K562 (cell line): Measurements from ENCODE around the gene SH3BP5. TPM values are rescaled to one million over a fixed set of nuclear protein-coding genes. Genes with fewer than 3 reads are reported as not detected.

Source experiments
- ATAC-seq: fragments of 200-7000 bp; cut with Tn5 transposase; 3 replicates; pipeline ENCODE4 v1.9.1; 2020; ENCODE audit warnings: moderate library complexity
- BruUV-seq: library from RNA; stranded (reverse); fragments of 400-500 nt; replicated peaks from 2 replicates; lab custom pipeline; 2021; lab: Mats Ljungman, UMichigan
- CTCF ChIA-PET: fragments of 300-600 bp; formaldehyde crosslinking; extraction: SDS; loops from one replicate; lab custom pipeline; 2021; ENCODE audit warnings: low intra/inter-chr PET ratio; lab: Yijun Ruan, JAX
- POLR2A ChIA-PET: fragments of 300-600, 350-650 bp; sonication (Branson Sonifier 250); formaldehyde crosslinking; extraction: SDS; loops from one replicate; lab custom pipeline; 2021; ENCODE audit warnings: antibody characterized with exemption, inconsistent platforms; lab: Yijun Ruan, JAX
- DNase-seq, 4 experiments: peaks; one replicate each; pipeline versions ENCODE4 v3.0.0 to v3.0.0-alpha.2; 2011 to 2018; ENCODE audit warnings: low spot score in 3 of 4, mixed read lengths in 3 of 4; ENCODE audit errors: extremely low read depth in 1 of 4
- FAIRE-seq: peaks from 2 replicates; lab custom pipeline; 2011; peaks lifted over from hg19 to GRCh38; lab: Jason Lieb, UNC
- H2AFZ ChIP-seq: 2 replicates; pipeline ENCODE4 v1.6.0; 2011; ENCODE audit warnings: low read depth, low read length, control low read depth, inconsistent platforms
- H3K27ac ChIP-seq: fragments of 200-600 bp; 3 replicates; pipeline ENCODE4 v1.8.0; 2011; ENCODE audit warnings: low read depth, mild to moderate bottlenecking, control low read depth, inconsistent platforms, low read length, moderate library complexity, mixed read lengths; ENCODE audit errors: extremely low read depth
- H3K27me3 ChIP-seq, 2 experiments: fragments of 300-600 bp in 1 of 2; 2 replicates in 1 of 2; 3 replicates in 1 of 2; pipeline versions ENCODE4 v1.6.0 to v1.8.0; 2011; ENCODE audit warnings: inconsistent platforms in 2 of 2, low read length in 2 of 2, mild to moderate bottlenecking in 1 of 2, mixed read lengths in 1 of 2, moderate library complexity in 1 of 2; ENCODE audit not compliant: control insufficient read depth in 2 of 2, insufficient read depth in 2 of 2
- H3K36me3 ChIP-seq: fragments of 300-600 bp; 3 replicates; pipeline ENCODE4 v1.8.0; 2011; ENCODE audit warnings: mild to moderate bottlenecking, low read length, inconsistent platforms; ENCODE audit not compliant: control insufficient read depth, insufficient read depth
- H3K4me1 ChIP-seq, 2 experiments: fragments of 200-600 bp in 1 of 2; replicated peaks in 1 of 2; 2 replicates in 1 of 2; 3 replicates in 1 of 2; pipeline versions ENCODE4 v1.5.1 to v1.8.0; 2011; ENCODE audit warnings: inconsistent platforms in 2 of 2, low read length in 2 of 2, mild to moderate bottlenecking in 1 of 2, mixed read lengths in 1 of 2, moderate library complexity in 1 of 2; ENCODE audit not compliant: control insufficient read depth in 2 of 2, insufficient read depth in 2 of 2
- H3K4me2 ChIP-seq: 2 replicates; pipeline ENCODE4 v1.6.1; 2011; ENCODE audit warnings: low read length, control low read depth, inconsistent platforms, mixed read lengths; ENCODE audit not compliant: insufficient read depth
- H3K4me3 ChIP-seq: fragments of 200-600 bp; sonication (generic), shearing (Covaris generic); 2 replicates; pipeline ENCODE4 v1.5.1; 2016; ENCODE audit warnings: control low read depth, inconsistent platforms
- H3K79me2 ChIP-seq: fragments of 200-600 bp; 3 replicates; pipeline ENCODE4 v1.8.0; 2011; ENCODE audit warnings: low read length, inconsistent platforms; ENCODE audit not compliant: control insufficient read depth, insufficient read depth
- H3K9ac ChIP-seq, 2 experiments: 2 replicates each; pipeline versions ENCODE4 v1.6.0 to v1.6.1; 2011; ENCODE audit warnings: low read depth in 2 of 2, low read length in 2 of 2, control low read depth in 1 of 2, inconsistent platforms in 1 of 2, mild to moderate bottlenecking in 1 of 2, mixed read lengths in 1 of 2; ENCODE audit not compliant: insufficient read depth in 1 of 2
- H3K9me1 ChIP-seq: one replicate; pipeline ENCODE4 v1.6.0; 2011; ENCODE audit warnings: inconsistent platforms, mild to moderate bottlenecking, low read length, moderate library complexity; ENCODE audit not compliant: control insufficient read depth, insufficient read depth
- H3K9me3 ChIP-seq: replicated peaks from 2 replicates; pipeline ENCODE4 v1.5.1; 2011; ENCODE audit warnings: low read depth, low read length, inconsistent platforms; ENCODE audit not compliant: control insufficient read depth, insufficient read depth
- H4K20me1 ChIP-seq: replicated peaks from 2 replicates; pipeline ENCODE4 v1.6.1; 2011; ENCODE audit warnings: low read length, inconsistent platforms, mixed read lengths; ENCODE audit not compliant: control insufficient read depth, insufficient read depth
- CBX3 ChIP-seq, 2 experiments: IDR thresholded peaks; 1 replicate in 1 of 2; 2 replicates in 1 of 2; pipeline ENCODE4 v1.6.1; 2012; ENCODE audit warnings: inconsistent platforms in 2 of 2, low read length in 2 of 2, borderline replicate concordance in 1 of 2, control low read depth in 1 of 2
- EGR1 ChIP-seq: fragments of 450-650 bp; conservative IDR thresholded peaks from 2 replicates; pipeline ENCODE4 v1.6.1; 2017; ENCODE audit warnings: mild to moderate bottlenecking
- MEF2D ChIP-seq: conservative IDR thresholded peaks from 2 replicates; pipeline ENCODE4 v1.6.1; 2016; ENCODE audit warnings: low read depth, missing genetic modification characterization, missing compliant biosample characterization
- NCOA2 ChIP-seq, 2 experiments: fragments of 450-650 bp; IDR thresholded peaks; 2 replicates each; pipeline ENCODE4 v1.6.1; 2018; ENCODE audit warnings: mild to moderate bottlenecking in 2 of 2, moderate library complexity in 1 of 2; ENCODE audit not compliant: partially characterized antibody in 2 of 2
- PBX2 ChIP-seq, 2 experiments: IDR thresholded peaks in 1 of 2; conservative IDR thresholded peaks in 1 of 2; 2 replicates each; pipeline ENCODE4 v1.6.1; 2016; ENCODE audit warnings: low read depth in 2 of 2, mild to moderate bottlenecking in 1 of 2, missing compliant biosample characterization in 1 of 2, missing genetic modification characterization in 1 of 2, moderate library complexity in 1 of 2
- PHF21A ChIP-seq: fragments of 450-650 bp; IDR thresholded peaks from 2 replicates; pipeline ENCODE4 v1.6.1; 2017; ENCODE audit warnings: low read depth, borderline replicate concordance
- SIN3B ChIP-seq: fragments of 450-650 bp; IDR thresholded peaks from 2 replicates; pipeline ENCODE4 v1.6.1; 2017; ENCODE audit warnings: low read depth, mild to moderate bottlenecking, moderate library complexity
- TFAP4 ChIP-seq: sonication (generic); formaldehyde crosslinking; IDR thresholded peaks from 2 replicates; pipeline ENCODE4 v1.8.0; 2022; ENCODE audit warnings: missing genetic modification reagents, mild to moderate bottlenecking, moderate library complexity, borderline replicate concordance
- THRAP3 ChIP-seq: fragments of 450-650 bp; IDR thresholded peaks from 2 replicates; pipeline ENCODE4 v1.6.1; 2016; ENCODE audit warnings: mild to moderate bottlenecking, inconsistent platforms, borderline replicate concordance
- ZNF408 ChIP-seq: fragments of 250-450 bp; sonication (Bioruptor Pico); IDR thresholded peaks from 2 replicates; pipeline ENCODE4 v1.4.0; 2020; ENCODE audit warnings: low read depth, mild to moderate bottlenecking, moderate library complexity
- ZNF780A ChIP-seq: fragments of 250-450 bp; sonication (Bioruptor Pico); IDR thresholded peaks from 2 replicates; pipeline ENCODE4 v1.5.0; 2021; ENCODE audit warnings: mild to moderate bottlenecking
- WGBS: fragments of 100-300 bp; shearing (Covaris generic); methylation state at CpG from one replicate; pipeline ENCODE4 v1.1.6; 2016; ENCODE audit warnings: low coverage, mixed read lengths; ENCODE audit not compliant: insufficient coverage; ENCODE audit errors: missing lambda C conversion rate; 5-methylcytosine and 5-hydroxymethylcytosine counted together
- in situ Hi-C: fragments of 300-500 bp; cut with MboI; formaldehyde crosslinking; loops from 4 replicates; pipeline ENCODE4 v1.15.0; 2018; ENCODE audit warnings: inconsistent platforms, mixed read lengths
- intact Hi-C: fragments of 100-400 bp; cut with micrococcal nuclease; formaldehyde crosslinking; loops from 2 replicates; pipeline ENCODE4 v1.14.2; 2022
- polyA plus RNA-seq, 8 experiments: library from polyadenylated mRNA; depleted of rRNA in 4 of 8; stranded (reverse) in 5 of 8; unstranded in 3 of 8; fragments of >200 nt; fragmentation: Nextera tagmentation in 2 of 8; fragmentation: Illumina TruSeq in 1 of 8; extraction: Ambion mirVana in 2 of 8; extraction: Trizol in 1 of 8; gene quantifications; 2 replicates each; pipeline versions ENCODE4 v1.2.1 to v1.2.3, GENCODE V29; 2011 to 2014; ENCODE audit warnings: inconsistent platforms in 1 of 8, missing spikeins in 1 of 8
- total RNA-seq, 7 experiments: library from RNA; depleted of rRNA in 6 of 7; stranded (reverse); fragments of >200 nt in 6 of 7; fragmentation: Illumina TruSeq in 2 of 7; extraction: Trizol in 2 of 7; gene quantifications; 2 replicates each; pipeline versions ENCODE4 v1.2.1 to v1.2.3, GENCODE V29; 2011 to 2021; ENCODE audit warnings: low replicate concordance in 1 of 7

Gene SH3BP5
- total and polyA plus RNA-seq, 9 of the 15 experiments (the other 6 are each of a cell fraction or from before 2014, with no cell fraction given): 2.9 to 29.0 (median 14.9) TPM

- 77% methylated on average over 1 of the region's 1 CpG for WGBS
- no peak overlapping the region for H3K27ac ChIP-seq
- no peaks in the 10 kb centered on the region for H3K27me3 ChIP-seq
- peaks cover 23 to 25% of the 10 kb centered on the region in 2 experiments; a peak in 3 of 5 replicates for H3K4me1 ChIP-seq
- DNase-seq (no peak), FAIRE-seq (no peak), ATAC-seq (no peak)
- no peaks in the 10 kb centered on the region; the same call in 2 of the 3 replicates for H3K36me3 ChIP-seq
- no peak overlapping the region for H3K4me3 ChIP-seq
- no peak overlapping the region for H3K9ac ChIP-seq
- no peaks in the 10 kb centered on the region for H4K20me1 ChIP-seq
- intact Hi-C loops (no loop called here), in situ Hi-C loops (no loop called here)
- H3K9me1 ChIP-seq: no peaks in the 10 kb centered on the region
- no peaks in the 10 kb centered on the region; the same call in 2 of the 3 replicates for H3K79me2 ChIP-seq
- H3K4me2 ChIP-seq: no peak overlapping the region
- CTCF ChIA-PET: interaction anchor here (0.6 kb wide), 1 partner anchor 9 kb away, joined by 3 read pairs; no protein-coding TSS in a partner anchor
- POLR2A ChIA-PET: interaction anchor here (0.6 to 2.1 kb wide), 4 partner anchors 9 to 68 kb away, joined by 3 to 9 read pairs (median 4); partner anchors contain the start of gene SH3BP5
- H3K9me3 ChIP-seq: no peaks in the 10 kb centered on the region
- BruUV-seq: no TSS peak
- H2AFZ ChIP-seq: no peak overlapping the region
- TF ChIP-seq SIN3B: no peak
- TF ChIP-seq ZNF408 (CRISPR knock-in tag): no peak
- no peak for TF ChIP-seq CBX3 (IDR thresholded peaks at IDR 0.05; ENCODE audit: borderline replicate concordance in 1 of 2, low read length in 2 of 2)
- TF ChIP-seq TFAP4 (CRISPR knock-in tag): no peak
- no peak for TF ChIP-seq NCOA2 (IDR thresholded peaks at IDR 0.05; ENCODE audit: partially characterized antibody in 2 of 2)
- TF ChIP-seq PHF21A: no peak
- no peak for TF ChIP-seq THRAP3
- TF ChIP-seq EGR1: no peak
- no peak for TF ChIP-seq MEF2D (tag)
- no peak for TF ChIP-seq ZNF780A (CRISPR knock-in tag)
- no peak for TF ChIP-seq PBX2 (CRISPR knock-in tag; IDR thresholded peaks at IDR 0.05; ENCODE audit: low read depth)
- TF ChIP-seq PBX2 (tag; conservative IDR thresholded peaks at IDR 0.05; ENCODE audit: low read depth): no peak
These were observed 11.0 kb downstream of the SH3BP5 start for GRCh38 chr3:15321349-15321748.
